Fibroblast of lung (primary cell): Measurements from ENCODE around the gene SLIT3. TPM values are rescaled to one million over a fixed set of nuclear protein-coding genes. Genes with fewer than 3 reads are reported as not detected.
A peak's percentile ranks its signal among the peaks of the same experiment; 100 is the strongest.

Source experiments
- DNase-seq, 2 donors: peaks; one replicate each; pipeline versions ENCODE4 v3.0.0 to v3.0.0-alpha.2; 2010; ENCODE audit warnings: low read depth in 2 of 2
- H2AFZ ChIP-seq: 2 replicates; pipeline ENCODE4 v1.5.1; 2012; ENCODE audit warnings: low read length, control low read depth, inconsistent platforms
- H3K27ac ChIP-seq: 2 replicates; pipeline ENCODE4 v1.5.1; 2011; ENCODE audit warnings: low read length, control low read depth; ENCODE audit not compliant: insufficient read depth
- H3K27me3 ChIP-seq: 2 replicates; pipeline ENCODE4 v1.5.1; 2011; ENCODE audit warnings: mild to moderate bottlenecking, low read length; ENCODE audit not compliant: control insufficient read depth, insufficient read depth
- H3K36me3 ChIP-seq: 2 replicates; pipeline ENCODE4 v1.5.1; 2011; ENCODE audit warnings: low read length; ENCODE audit not compliant: control insufficient read depth, insufficient read depth
- H3K4me1 ChIP-seq: 2 replicates; pipeline ENCODE4 v1.5.1; 2011; ENCODE audit warnings: low read length; ENCODE audit not compliant: control insufficient read depth, insufficient read depth; ENCODE audit errors: extremely low read depth
- H3K4me2 ChIP-seq: 2 replicates; pipeline ENCODE4 v1.5.1; 2011; ENCODE audit warnings: low read length, control low read depth; ENCODE audit not compliant: insufficient read depth; ENCODE audit errors: extremely low read depth
- H3K4me3 ChIP-seq, 4 experiments: fragments of 200-600 bp in 1 of 4; sonication (generic) in 1 of 4; replicated peaks in 1 of 4; 2 replicates each; pipeline ENCODE4 v1.5.1; 2011 to 2016; ENCODE audit warnings: low read length in 4 of 4, low read depth in 3 of 4, mild to moderate bottlenecking in 3 of 4, control low read depth in 2 of 4, inconsistent platforms in 1 of 4, mixed read lengths in 1 of 4; ENCODE audit not compliant: insufficient read depth in 1 of 4; ENCODE audit errors: control extremely low read depth in 1 of 4
- H3K79me2 ChIP-seq: 2 replicates; pipeline ENCODE4 v1.5.1; 2012; ENCODE audit warnings: mild to moderate bottlenecking, low read length, inconsistent platforms; ENCODE audit not compliant: control insufficient read depth, insufficient read depth
- H3K9ac ChIP-seq: 2 replicates; pipeline ENCODE4 v1.5.1; 2011; ENCODE audit warnings: mild to moderate bottlenecking, low read length, control low read depth; ENCODE audit not compliant: insufficient read depth
- H3K9me3 ChIP-seq: 2 replicates; pipeline ENCODE4 v1.5.1; 2012; ENCODE audit warnings: low read depth, low read length; ENCODE audit not compliant: control insufficient read depth, insufficient read depth
- H4K20me1 ChIP-seq: 2 replicates; pipeline ENCODE4 v1.5.1; 2011; ENCODE audit warnings: low read length; ENCODE audit not compliant: control insufficient read depth, insufficient read depth; ENCODE audit errors: extremely low read depth
- CTCF ChIP-seq, 2 donors: IDR thresholded peaks in 1 of 2; conservative IDR thresholded peaks in 1 of 2; 1 replicate in 1 of 2; 2 replicates in 1 of 2; pipeline ENCODE4 v1.5.1; 2011 to 2012; ENCODE audit warnings: low read length in 2 of 2, control low read depth in 1 of 2, inconsistent platforms in 1 of 2, low read depth in 1 of 2, mild to moderate bottlenecking in 1 of 2
- EZH2 ChIP-seq: IDR thresholded peaks from 2 replicates; pipeline ENCODE4 v1.5.1; 2012; ENCODE audit warnings: low read length, control low read depth, mild to moderate bottlenecking; ENCODE audit errors: missing control alignments
- polyA plus RNA-seq, 2 donors: library from polyadenylated mRNA; depleted of rRNA in 1 of 2; stranded (reverse) in 1 of 2; unstranded in 1 of 2; fragments of >200 nt; gene quantifications; 2 replicates each; pipeline ENCODE4 v1.2.1, GENCODE V29; 2011 to 2012; ENCODE audit warnings: missing spikeins in 1 of 2
- total RNA-seq: library from RNA; depleted of rRNA; stranded (reverse); fragments of >200 nt; gene quantifications from 2 replicates; pipeline ENCODE4 v1.2.1, GENCODE V29; 2014

The SLIT3 gene
- total and polyA plus RNA-seq, 2 donors (not counting 1 experiment from before 2014, with no cell fraction given), result 1.6 to 4.6 TPM

GRCh38 chr5:169291877-169292276 lies 9.1 kb downstream of the SLIT3 start:
- H3K79me2 ChIP-seq, result no peaks in the 10 kb centered on the region
- no peaks in the 10 kb centered on the region for H4K20me1 ChIP-seq
- no peak for TF ChIP-seq CTCF (conservative IDR thresholded peaks at IDR 0.05 in 1 of 2, IDR thresholded peaks at IDR 0.05 in 1 of 2; ENCODE audit: low read depth in 1 of 2, low read length in 2 of 2)
- no peaks in the 10 kb centered on the region for H3K36me3 ChIP-seq
- no peak overlapping the region for H3K9ac ChIP-seq
- H3K9me3 ChIP-seq, result no peaks in the 10 kb centered on the region
- peaks cover 4% of the 10 kb centered on the region for H3K4me1 ChIP-seq
- H3K27ac ChIP-seq, result no peak overlapping the region
- no peak overlapping the region for H3K4me2 ChIP-seq
- no peak overlapping the region for H2AFZ ChIP-seq
- no peak overlapping the region for H3K4me3 ChIP-seq
- H3K27me3 ChIP-seq, result no peaks in the 10 kb centered on the region
- no peak for DNase-seq

GRCh38 chr5:169290895-169291294 lies 10.0 kb downstream of the SLIT3 start:
- Histone ChIP-seq H3K4me1 (no peaks in the 10 kb centered on the region), H3K79me2 (no peaks in the 10 kb centered on the region), H3K27ac (no peak overlapping the region), H3K4me2 (no peak overlapping the region), H3K9ac (no peak overlapping the region), H3K27me3 (no peaks in the 10 kb centered on the region), H3K36me3 (no peaks in the 10 kb centered on the region), H3K9me3 (no peaks in the 10 kb centered on the region), H3K4me3 (no peak overlapping the region), H4K20me1 (no peaks in the 10 kb centered on the region), H2AFZ (no peak overlapping the region)
- DNase-seq, result peak in 1 of 2 donors; percentile 52
- TF ChIP-seq CTCF (conservative IDR thresholded peaks at IDR 0.05 in 1 of 2, IDR thresholded peaks at IDR 0.05 in 1 of 2; ENCODE audit: low read depth in 1 of 2, low read length in 2 of 2), result no peak
- no peak for TF ChIP-seq EZH2

- DNase-seq, result no peak
- H3K79me2 ChIP-seq, result no peaks in the 10 kb centered on the region
- no peaks in the 10 kb centered on the region for H3K9me3 ChIP-seq
- no peak overlapping the region for H3K27ac ChIP-seq
- no peaks in the 10 kb centered on the region for H3K36me3 ChIP-seq
- no peak overlapping the region for H3K9ac ChIP-seq
- H3K4me1 ChIP-seq, result no peaks in the 10 kb centered on the region
- H3K27me3 ChIP-seq, result no peaks in the 10 kb centered on the region
- TF ChIP-seq CTCF (conservative IDR thresholded peaks at IDR 0.05 in 1 of 2, IDR thresholded peaks at IDR 0.05 in 1 of 2; ENCODE audit: low read depth in 1 of 2, low read length in 2 of 2), result no peak
- TF ChIP-seq EZH2, result no peak
- no peaks in the 10 kb centered on the region for H4K20me1 ChIP-seq
- no peak overlapping the region for H3K4me2 ChIP-seq
- H3K4me3 ChIP-seq, result no peak overlapping the region
- H2AFZ ChIP-seq, result no peak overlapping the region
Observed at GRCh38 chr5:169289520-169289919, 11.4 kb downstream of the SLIT3 start.
